MV-4-11 (cell line): ENCODE results near the gene SP2.
A peak's percentile ranks its signal among the peaks of the same experiment; 100 is the strongest.

Source experiments
- DNase-seq: peaks from one replicate; lab custom pipeline; 2025; lab: John Stamatoyannopoulos, UW

SP2 gene

DNA sequence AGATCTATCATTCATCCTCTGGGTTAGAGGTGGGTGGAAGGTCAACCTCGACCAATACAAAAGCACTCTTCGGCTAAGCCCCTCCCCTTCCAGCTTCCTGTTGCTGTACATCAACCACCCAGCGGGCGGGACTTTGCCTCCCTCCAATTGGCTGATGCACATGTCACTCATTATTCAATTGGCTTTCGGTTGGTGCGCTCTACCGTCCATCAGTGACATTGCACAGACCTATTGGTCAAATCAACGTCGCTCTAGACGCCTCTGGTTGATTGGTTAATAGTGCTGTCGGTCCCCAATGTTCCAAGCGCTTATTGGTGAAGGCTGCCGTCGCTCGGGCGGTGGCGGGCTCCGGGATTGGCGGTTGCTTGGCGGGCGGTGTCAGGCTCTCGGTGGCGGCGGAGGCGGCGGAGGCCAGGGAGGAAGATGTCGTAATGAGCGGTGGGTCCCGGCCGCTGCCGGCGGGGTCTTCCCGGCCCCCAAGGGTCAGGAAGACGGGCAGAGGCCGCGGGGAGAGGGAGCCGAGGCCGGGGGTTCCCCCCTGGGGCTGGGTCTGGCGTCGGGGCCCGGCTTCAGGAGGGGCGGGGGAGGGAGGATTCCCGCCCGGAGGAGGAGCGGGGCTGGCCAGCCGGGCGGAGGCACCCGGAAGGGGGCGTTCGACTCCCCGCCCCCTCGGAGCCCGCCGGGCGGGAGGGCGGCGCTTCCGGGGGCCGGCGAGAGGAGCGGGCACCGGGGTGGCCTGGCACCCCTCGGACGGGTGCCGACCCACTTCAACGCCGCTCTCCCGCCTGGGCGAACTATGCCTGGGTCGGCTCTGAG lies at the start of gene SP2:
Gene SP2 (plus strand): TSS at position 381 of the 816 bp plus-strand sequence. CDS start 51 bp downstream, at position 432.
- DNase-seq = peak; percentile 100

DNA sequence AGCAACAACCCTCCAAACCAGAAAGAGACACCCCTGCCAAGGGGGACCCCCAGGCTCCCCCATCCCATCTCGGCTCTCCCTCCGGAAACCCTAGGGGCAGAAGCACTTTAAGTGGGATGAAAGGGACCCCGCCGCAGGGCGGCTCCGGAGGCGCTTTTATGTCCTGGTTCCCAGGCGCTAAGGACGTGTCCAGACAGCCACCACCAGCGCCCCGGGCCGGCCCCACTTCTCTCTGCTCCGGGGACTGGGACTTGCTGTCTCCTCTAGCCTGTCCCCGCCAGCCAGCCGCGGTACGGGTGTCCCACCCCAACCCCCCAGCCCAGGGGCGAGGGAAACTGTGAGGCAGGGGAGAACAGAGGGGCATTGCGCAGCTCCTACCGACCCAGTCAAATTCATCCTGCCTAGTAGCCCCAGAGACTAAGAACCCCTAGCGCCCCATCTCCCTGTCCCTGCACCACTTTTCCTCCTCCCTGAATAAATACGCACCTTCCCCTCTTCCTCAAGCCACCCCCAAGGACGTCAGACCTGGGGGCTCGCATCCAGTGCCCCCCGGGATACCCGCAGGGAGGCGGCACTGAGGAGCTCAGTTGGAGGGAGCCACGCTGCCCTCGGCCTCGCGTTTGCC lies 49.2 kb upstream of the SP2 start:
- DNase-seq = no peak

DNA sequence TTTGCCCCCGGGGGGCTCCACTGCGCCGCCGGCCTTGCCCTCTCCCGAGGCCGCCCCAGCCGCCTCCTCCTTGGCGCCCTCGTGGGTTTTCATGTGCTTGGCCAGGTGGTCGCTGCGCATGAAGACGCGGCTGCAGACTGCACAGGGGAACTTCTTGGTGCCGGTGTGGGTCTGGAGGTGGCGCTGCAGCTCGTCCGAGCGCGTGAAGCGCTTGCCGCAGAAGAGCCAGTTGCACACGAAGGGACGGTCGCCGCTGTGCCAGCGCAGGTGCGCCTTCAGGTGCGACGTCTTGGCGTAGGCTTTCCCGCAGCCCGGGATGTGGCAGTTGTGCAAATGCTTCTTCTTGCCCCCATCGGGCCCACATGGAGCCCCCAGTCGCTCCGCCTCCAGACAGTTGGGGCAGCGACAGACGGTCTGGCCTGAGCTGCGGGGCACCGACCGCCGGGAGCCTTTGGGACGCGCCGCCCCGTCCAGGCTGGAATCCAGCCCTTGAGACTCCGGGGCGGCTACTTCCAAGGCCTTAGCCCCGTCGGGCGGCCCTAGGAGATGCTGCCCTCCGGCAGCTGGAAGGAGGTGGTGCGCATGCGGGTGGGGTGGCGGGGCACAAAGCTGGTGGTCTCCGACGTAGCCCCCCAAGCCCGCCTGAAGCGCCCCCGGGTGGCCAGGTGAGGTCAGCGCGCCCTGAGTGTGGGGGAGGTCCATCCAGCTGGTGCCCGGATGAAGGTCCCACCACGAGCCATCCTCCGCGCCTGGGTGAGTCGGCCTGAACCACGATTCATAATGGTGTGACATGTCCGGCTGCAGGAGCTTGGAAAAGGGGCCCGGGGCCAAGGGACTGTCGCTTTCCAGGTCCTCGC lies 48.5 kb upstream of the SP2 start:
- DNase-seq = no peak

DNA sequence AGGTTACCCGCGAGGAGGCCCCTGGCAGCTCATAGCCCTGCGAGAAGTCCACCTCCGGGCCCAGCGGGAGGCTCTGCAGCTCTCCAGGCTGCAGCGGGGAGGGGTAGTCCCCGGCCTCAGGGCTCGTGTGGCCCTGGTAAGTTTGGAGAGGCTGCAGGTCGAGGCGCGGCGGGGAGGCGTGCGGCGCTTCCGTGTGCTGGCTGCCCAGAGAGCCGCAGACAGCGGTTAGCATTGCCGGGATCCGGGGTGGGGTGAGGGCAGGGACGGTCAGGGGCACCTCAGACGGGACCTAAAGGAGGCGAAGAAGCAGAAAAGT lies 47.9 kb upstream of the SP2 start:
- DNase-seq = no peak

DNA sequence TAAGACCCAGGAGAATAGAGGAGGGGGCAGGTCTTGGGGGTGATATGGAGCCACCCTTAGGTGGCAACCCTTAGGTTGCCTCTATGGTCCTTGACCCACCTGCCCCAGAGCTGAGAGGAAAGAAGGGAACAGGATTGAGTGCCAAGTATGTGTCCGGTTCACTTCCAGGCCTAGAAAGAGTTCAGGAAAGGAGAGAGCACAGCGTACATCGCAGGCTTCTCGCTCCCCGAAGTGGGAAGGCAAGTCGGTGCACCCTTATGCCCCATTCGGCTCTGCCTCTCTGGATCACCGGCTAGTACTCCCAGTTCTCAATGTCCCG lies 45.7 kb upstream of the SP2 start:
- no peak for DNase-seq

DNA sequence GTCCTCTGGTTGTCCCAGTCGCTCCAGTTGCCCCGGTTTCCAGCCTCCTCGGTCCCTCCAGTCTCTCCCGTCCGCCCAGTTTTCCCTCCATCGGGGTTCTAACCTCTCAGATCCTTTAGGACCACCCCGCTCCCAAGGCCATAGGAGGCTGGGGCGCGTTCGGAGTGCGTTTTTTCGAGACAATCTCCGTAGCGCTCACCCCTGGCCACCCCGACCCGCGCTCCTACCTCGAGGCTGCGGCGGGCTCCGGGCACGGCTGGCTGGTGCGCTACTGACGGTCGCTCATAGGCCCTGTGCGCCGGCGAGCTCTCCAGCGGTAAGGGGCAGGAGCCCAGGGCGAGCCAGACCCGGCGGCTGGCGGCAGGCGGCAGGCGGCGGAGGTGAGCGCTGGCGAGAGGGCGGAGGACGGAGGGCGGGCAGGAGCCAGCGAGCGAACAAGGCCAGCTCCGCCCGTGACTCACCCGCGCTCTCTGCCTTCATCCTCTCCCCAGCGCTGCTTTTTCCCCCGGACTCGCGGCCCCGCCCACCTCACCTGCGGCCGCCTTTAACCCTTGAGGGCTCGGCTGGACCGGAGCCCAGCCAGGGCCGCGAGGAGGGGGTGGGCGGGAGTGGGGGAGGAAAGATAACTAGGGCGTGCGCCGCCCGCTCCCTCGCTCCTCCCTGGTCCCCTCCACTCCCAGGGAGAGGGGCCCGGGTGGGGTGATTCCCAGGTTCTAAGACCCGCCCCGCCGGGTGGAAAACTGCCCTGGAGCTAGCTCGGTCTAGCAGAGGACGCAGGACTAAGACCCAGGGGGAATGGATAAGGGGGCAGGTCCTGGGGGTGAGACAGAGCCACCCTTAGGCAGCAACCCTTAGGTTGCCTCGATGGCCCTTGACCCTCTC lies 45.1 kb upstream of the SP2 start, which contains the start of gene SP6:
Gene SP6 (minus strand): TSS at position 472 of the 882 bp plus-strand sequence. CDS start 2,734 bp downstream, outside the sequence.
- no peak for DNase-seq

DNA sequence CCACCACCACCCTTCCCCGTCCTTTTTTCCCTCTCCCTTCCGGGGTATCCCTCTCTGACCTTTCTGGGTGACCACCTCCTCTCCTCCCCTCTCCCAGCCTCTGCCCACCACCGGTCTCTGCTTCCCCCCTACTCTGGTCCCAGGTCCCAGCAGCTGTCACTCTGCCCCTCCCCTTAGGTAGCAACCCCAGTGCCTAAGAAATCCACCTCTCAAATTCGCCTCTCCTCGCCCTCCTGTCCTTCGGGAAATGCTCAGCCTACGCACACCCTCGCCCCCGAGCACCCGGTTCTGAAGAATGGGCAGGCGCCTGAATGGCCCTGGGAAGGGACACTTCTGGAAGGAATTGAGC lies 44.3 kb upstream of the SP2 start:
- no peak for DNase-seq

DNA sequence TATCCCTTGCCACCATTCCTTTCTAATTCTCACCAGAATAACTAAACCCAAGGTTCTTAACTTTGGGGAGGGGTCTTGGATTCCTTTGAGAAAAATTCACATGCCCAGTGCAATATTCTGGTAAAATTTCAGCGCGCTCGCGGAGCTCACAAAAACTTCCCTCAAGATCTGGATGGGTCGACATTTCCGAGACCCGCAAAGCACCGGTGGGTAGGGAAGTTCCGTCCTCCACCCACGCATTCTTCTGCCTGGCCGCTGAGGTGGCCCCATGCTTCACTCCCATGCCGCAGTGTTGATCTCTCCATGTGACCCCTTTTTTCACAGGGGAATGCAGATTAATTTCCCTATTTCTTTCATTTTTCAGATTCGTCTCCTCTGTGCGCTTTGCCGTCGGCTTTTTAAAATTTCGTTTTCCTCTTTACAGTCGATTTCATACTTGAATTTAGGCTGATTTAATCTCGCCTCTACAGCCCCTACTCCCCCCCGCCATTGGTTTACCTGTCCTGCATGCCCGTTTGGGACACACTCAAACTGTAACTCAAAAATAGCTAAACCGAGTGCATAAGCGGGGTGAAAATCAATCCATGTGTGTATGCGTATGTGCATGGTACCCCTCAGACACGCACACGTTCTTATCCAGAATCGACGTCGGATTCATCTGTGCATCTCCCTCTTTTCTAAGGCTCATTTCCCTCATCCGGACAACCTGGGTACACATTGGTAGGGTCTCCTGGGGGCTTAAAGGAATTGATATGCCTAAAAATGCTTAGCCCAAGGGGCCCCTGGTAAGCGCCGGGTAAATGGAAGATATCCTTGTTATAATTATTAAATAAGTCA lies 43.7 kb upstream of the SP2 start:
- DNase-seq = no peak

DNA sequence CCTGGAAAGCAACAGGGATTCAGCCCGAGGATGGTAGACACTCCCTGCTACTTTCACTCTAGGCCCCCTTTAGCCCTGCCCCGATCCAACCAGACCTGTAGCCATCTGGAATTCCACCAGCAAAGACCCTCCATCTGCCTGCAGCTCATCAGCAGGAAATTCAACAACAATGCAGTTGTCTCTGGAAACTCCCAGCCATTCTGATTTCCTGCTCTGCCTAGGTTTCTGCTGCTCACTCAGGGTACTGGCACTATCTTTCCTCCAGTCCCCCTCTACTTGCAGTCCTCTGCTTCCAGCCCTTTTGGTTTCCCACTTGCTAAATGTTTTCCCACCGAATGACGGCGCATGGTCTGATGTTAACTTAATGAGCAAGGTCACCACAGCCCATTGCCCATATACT lies 42.4 kb upstream of the SP2 start:
- DNase-seq = no peak

DNA sequence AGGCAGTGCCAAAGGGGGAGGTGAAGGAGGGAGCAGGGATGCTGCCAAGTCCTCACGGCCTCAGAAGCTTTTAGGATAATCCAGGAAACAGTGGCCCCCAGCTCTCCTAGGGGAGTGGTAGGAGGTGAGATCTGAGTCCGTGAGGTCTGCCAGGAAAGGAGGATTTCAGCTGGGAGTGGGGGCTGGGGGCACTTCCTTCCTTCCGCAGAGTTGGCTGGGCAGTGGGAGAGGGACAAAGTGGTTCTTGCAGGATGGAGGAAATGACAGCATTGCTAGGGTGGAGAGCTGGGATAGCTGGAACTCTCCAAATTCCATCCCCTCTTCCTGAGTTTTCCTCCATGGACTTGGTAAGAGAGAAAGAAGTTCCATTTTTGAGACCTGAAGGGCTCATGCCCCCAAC lies 40.3 kb upstream of the SP2 start:
- DNase-seq = no peak

DNA sequence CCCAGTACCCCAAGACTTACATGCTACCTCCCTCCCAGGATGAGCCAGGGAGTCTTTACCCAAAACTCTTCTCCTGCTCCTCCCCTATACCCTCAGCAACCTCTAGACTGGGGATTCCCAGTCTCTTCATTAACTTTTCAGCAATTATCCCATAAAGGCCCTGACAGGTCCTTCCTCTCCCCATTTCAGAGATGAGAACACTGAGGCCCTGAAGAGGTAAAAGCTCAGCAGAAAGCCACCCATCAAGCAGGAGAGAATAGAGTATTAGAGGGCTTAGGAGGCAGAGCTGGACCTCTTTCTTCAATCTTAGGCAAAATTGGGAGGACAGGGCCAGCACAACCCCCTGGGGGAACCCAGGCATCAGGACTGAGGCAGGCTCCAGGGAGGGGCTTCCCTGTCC lies 39.2 kb upstream of the SP2 start:
- no peak for DNase-seq

DNA sequence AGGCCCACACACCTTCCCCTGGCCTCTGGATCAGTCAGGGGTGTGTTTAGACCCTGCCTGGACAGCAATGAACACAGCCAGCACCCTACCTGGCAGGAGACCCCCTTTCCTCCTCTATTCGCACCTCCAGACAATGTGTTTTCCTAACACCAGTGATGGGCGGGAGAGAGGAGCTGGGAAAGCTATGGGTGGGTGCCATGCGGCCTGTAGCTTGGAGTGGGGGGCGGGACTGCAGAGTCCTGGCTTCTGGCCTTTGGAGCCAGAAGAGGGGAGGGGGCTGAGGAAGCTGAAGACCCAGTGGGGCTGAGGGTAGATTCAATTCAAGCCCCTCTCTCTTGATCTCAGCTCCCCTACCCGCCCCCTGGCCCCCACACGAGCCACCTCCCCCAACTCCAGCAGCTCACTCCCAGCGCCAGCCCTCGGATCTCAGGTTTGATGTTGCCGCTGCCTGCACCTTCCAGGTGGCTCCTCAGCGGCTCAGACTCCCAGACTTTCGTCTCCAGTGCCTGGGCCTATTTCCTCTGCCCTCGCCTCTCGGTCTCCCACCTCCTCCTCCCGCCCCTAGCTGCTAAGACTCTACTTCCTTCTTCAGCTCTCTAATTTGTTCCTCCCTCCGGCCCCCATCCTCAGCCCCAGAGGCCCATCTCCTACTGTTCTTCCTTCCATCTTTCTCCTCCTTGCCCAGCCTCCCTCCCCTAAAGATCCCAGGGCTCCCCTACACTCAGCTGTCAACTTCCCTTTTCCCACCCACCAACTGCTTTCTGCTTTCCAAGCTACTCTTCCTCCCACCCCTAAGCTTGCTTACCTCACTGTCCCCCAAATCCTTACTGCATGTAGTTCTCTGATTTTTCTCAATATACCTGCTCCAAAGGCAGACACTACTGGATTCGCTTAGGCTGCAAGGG lies 38.2 kb upstream of the SP2 start:
- DNase-seq = no peak

DNA sequence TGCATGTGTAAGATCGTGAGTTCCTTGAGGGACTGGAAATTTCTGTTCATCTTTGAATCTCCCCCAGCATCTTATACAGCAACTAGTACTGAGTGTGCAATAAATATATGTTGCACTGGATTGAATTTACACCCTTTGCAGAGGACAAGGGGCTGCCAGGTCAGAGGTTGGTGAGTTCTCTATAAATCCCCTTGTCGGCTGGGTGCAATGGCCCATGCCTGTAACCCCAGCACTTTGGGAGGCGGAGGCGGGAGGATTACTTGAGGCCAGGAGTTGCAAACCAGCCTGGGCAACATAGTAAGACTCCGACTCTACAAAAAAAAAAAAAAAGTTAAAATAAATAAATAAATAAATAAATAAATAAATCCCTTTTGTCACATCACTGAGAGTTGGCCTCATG lies 35.6 kb upstream of the SP2 start:
- DNase-seq = no peak

DNA sequence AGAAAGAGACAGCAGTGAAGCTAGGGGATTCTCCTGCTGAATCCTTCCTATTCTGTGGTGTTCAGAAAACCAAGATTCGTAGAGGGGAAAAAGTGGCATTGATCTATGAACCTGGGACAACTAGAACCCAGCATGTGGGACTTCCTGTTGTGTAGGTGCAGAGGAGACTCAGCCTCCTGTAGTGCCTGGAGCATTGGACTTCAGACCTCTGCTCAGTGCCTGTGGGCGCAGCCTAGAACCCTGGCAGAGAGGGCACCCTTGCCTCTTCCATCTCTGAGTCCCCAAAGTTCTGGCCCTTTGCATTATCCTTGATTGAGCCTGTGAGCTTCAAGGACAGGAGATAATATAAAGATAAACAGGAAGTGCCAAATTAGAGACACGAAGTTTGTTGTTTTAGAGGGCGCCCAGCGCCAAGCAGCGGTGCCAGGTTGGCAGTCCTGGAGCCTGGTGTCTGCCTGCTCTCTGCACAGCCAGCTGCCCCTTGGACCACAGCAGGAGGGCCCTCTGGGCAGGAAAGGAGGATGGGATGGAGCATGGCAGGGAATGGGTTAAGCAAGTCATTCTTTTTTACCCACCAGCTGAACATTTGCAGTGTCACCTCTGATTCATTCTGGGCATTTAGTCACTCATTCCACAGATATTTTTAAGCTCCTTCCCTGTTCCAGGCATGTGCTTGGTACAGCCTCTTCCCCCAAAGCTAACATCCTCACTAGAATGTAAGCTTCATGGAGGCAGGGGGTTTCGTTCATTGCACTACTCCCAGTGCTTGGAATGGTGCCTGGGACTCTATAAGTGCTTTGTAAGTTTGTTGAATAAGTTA lies 33.2 kb upstream of the SP2 start:
- peak; percentile 26 for DNase-seq

DNA sequence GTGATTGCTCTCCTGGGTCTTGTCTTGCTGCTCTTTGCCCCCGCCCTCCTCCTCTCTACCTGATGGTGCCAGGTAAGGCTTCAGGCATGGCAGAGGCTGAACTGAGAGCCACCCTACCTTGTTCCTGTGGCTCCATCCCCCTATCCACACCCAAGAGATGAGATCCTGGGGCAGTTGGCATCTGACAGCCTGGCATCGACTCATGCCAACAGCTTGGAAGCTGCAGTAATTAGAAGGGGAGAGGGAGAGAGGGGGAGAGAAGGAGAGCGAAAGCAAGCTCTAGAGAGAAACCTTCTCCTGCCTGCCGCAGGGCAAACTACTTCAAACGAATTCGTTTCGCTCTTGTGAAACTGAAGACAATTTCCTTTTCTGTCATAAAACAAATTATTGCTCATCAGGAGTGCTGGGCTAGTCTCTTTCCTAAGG lies 31.2 kb upstream of the SP2 start:
- DNase-seq = peak; percentile 62

DNA sequence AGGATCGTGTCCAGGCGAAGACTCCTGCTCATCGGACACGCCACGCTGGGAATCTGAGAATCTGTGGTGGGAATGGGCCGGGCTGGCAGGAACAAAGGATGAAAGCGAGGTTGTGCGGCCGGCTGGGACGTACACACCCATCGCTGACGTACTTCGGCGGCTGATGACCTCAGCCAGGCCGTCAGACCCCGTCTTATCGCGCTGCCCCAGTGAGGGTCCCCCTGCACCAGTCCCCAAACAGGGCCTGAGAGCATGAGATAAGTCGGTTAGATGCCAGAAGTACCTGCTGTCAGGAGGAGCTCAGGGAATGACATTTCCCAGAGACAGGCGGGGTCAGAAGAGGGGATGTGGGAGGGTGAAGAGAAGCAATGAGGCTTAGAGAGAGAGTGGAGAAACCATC lies 29.1 kb upstream of the SP2 start:
- no peak for DNase-seq

DNA sequence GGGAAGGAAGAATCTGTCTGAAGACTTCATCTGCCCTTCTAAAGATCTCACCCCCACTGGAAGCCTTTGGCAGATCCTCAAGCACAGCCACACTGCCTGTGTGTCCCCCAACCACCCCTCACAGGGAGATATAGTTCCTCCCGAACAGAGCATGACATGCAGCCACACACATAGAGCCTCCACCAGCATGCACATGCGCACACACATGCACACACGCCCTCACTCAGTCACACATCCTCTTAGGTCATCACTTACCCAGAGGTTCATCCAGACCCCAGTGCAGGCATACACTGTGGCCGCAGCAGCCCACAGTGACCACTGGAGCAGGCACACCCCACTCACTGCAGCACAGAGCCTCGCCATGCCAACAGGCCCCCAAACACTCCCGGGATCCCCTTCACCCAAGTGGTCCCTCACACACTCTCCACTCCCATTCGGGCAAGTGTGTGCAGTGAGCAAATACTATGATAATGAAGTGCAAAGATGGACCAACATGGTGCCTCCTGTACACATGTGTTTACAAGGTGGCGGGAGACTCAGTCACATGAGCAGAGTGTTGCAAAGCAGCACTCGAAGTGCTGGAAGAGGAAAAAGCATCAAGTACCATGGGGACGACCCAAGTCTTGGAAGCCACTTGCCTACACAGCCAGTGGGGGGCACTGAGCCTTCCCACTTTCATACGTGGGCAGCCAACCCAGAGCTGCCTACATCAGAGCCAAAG lies 28.1 kb upstream of the SP2 start:
- DNase-seq = no peak

DNA sequence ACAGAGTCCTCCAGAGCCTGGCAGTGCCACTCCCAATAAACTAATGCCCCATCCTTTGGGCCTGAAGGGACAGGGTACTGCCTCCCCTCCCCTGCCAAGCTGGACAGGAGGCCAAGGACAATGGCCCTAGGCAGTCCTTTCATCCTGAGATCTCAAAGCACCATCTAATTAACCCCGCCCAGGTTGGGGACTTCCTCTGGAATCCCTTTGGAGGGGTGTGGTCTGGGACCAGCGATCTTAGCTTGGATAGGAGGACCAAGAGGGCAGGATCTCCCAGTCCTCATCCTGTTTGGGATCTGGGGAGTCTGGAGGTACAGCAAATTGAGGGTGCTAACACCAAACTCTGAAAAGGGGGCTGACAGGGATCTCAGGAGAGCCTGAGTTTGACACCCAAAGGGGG lies 26.9 kb upstream of the SP2 start:
- no peak for DNase-seq

DNA sequence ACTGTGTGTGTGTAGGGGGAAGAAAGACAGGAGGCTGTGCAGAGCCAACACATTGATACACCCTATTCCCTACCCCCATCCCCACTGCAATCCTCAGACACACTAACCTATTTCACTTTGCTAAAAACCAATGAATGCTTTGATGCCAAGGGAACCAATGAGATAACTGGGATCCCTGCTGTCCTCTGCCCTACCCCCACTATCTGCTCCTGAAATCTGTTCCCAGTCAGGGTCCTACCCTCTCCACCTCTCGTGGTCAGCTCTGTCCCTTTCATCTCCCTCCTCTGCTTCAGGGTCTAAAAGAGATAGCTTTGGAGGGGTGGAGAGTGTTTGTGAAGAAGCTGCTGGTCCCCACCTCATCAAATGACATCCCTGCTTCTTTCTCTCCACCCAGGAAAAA lies 26.0 kb upstream of the SP2 start:
- no peak for DNase-seq
